Heart left ventricle (tissue), 16 donors: ENCODE results near the gene ZBTB6. TPM values are rescaled to one million over a fixed set of nuclear protein-coding genes. Genes with fewer than 3 reads are reported as not detected.
A peak's percentile ranks its signal among the peaks of the same experiment; 100 is the strongest.

Experiments used
- ATAC-seq, 4 donors: fragments of 200-7000 bp; cut with Tn5 transposase; one replicate each; pipeline ENCODE4 v1.9.1; 2020 to 2022; ENCODE audit warnings: moderate library complexity in 4 of 4, mild to moderate bottlenecking in 3 of 4, moderate number of reproducible peaks in 1 of 4
- DNase-seq, 5 donors: peaks; one replicate each; pipeline ENCODE4 v3.0.0-alpha.2; 2020
- H3K27ac ChIP-seq, 12 donors: fragments of 200-600 bp; sonication (generic) in 4 of 12; one replicate each; pipeline versions ENCODE4 v1.5.0 to v1.8.0; 2016 to 2022; ENCODE audit warnings: mild to moderate bottlenecking in 2 of 12
- H3K27me3 ChIP-seq, 9 donors: fragments of 200-600 bp; sonication (generic) in 2 of 9; one replicate each; pipeline versions ENCODE4 v1.5.1 to v1.8.0; 2016 to 2022; ENCODE audit warnings: mild to moderate bottlenecking in 3 of 9
- H3K36me3 ChIP-seq, 9 donors: fragments of 200-600 bp; sonication (generic) in 2 of 9; one replicate each; pipeline versions ENCODE4 v1.5.0 to v1.8.0; 2018 to 2022; ENCODE audit warnings: mild to moderate bottlenecking in 2 of 9
- H3K4me1 ChIP-seq, 12 donors: fragments of 200-600 bp; sonication (generic) in 4 of 12; one replicate each; pipeline versions ENCODE4 v1.5.0 to v1.8.0; 2016 to 2022; ENCODE audit warnings: mild to moderate bottlenecking in 3 of 12
- H3K4me3 ChIP-seq, 12 donors: fragments of 200-600 bp; sonication (generic) in 4 of 12; one replicate each; pipeline versions ENCODE4 v1.5.0 to v1.8.0; 2017 to 2022; ENCODE audit warnings: mild to moderate bottlenecking in 9 of 12, moderate library complexity in 4 of 12
- H3K9me3 ChIP-seq, 12 donors: fragments of 200-600 bp; sonication (generic) in 4 of 12; one replicate each; pipeline versions ENCODE4 v1.5.0 to v1.8.0; 2016 to 2022; ENCODE audit warnings: mild to moderate bottlenecking in 1 of 12
- POLR2A ChIP-seq, 2 donors: fragments of 450-650 bp; IDR thresholded peaks; one replicate each; pipeline ENCODE4 v1.6.1; 2017; ENCODE audit warnings: antibody characterized with exemption in 2 of 2, mild to moderate bottlenecking in 2 of 2, moderate library complexity in 2 of 2
- WGBS, 4 donors: extraction: QIAGEN DNeasy Blood & Tissue Kit in 2 of 4; methylation state at CpG; one replicate each; pipeline versions ENCODE4 v1.1.5 to v1.1.7; 2013 to 2018; 5-methylcytosine and 5-hydroxymethylcytosine counted together
- intact Hi-C, 10 donors: fragments of 100-400 bp; cut with DNase I; formaldehyde crosslinking; loops; one replicate each; pipeline versions ENCODE4 v1.11.1 to v1.14.2; 2022
- polyA plus RNA-seq, 2 donors: library from polyadenylated mRNA; stranded (reverse); fragments of 200-250 nt; gene quantifications; one replicate each; pipeline ENCODE4 v1.2.3, GENCODE V29; 2013
- total RNA-seq, 9 donors: library from RNA; depleted of rRNA in 2 of 9; stranded (reverse); fragments of >200 nt in 2 of 9; fragmentation: NEBNext Ultra II Directional in 3 of 9; extraction: Animal tissue kit (Norgen Biotek cat#: 25700) in 3 of 9; gene quantifications; one replicate each; pipeline versions ENCODE4 v1.1.0 to v1.2.4, GENCODE V29; 2016 to 2023
- TF ChIP-seq, protein P1 (sequence below), 12 donors: fragments of 200-600 bp; sonication (generic) in 4 of 12; IDR thresholded peaks; one replicate each; pipeline versions ENCODE4 v1.5.0 to v1.8.0; 2018 to 2022; ENCODE audit warnings: antibody characterized with exemption in 12 of 12, mild to moderate bottlenecking in 5 of 12
- donor health status: ischemic (EF 13 %, LVEDD 7.1; RV severe dilation, severe dysfunction).
- donor health status: healthy with polysubstance abuse.
- donor health status: DM: no; HTN: yes; CAD: no.
- donor health status: DM: no; HTN: no; CAD: no.
- donor health status: ischemic (EF 25% LVEDD 6.9; RV normal size, moderate dysfunction).
- donor health status: ischemic (EF 25% LVEDD 5.7; RV mildly dilated, moderate dysfunction).
- donor health status: healthy.
- donor health status: DM: yes; HTN: yes; CAD: no.
- donor health status: ischemic (EF 35%, LVEDD 5.7; RV mildly dilated, moderate dysfunction).
- donor health status: nonischemic (EF 11% LVEDD 7.7; RV severe dilation, severe dysfunction).
- donor health status: DM: yes; HTN: yes; CAD: no.
- donor health status: PGD.
- donor health status: ischemic (EF 29% LVEDD 5.4; RV normal size, mild dysfunction).
- donor health status: nonischemic (EF 23%, LVEDD 6.1; RV moderate dilation, normal function).

Gene ZBTB6
- total and polyA plus RNA-seq, 11 donors = 2.0 to 8.1 (median 5.9) TPM

DNA sequence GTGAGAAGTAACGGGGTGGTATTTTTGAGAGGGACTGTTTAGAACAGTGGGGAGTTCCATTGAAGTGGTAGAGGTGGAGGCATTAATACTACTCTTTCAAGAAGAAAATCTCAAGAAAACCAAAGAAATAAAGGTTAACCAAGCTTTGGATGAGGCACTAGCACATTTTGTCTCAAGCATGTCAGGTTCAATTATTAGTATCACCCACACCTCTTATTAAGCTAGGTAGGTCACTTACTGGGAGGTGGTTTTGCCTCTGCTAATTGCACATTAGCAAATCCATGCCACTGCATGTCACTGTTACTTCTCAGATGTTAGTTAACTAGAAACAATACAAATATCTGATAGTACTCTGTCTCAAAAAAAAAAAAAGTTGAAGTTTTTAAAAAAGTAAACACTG lies 37.9 kb upstream of the ZBTB6 start:
- TF ChIP-seq POLR2A (IDR thresholded peaks at IDR 0.05) = no peak
- TF ChIP-seq, protein P1, sequence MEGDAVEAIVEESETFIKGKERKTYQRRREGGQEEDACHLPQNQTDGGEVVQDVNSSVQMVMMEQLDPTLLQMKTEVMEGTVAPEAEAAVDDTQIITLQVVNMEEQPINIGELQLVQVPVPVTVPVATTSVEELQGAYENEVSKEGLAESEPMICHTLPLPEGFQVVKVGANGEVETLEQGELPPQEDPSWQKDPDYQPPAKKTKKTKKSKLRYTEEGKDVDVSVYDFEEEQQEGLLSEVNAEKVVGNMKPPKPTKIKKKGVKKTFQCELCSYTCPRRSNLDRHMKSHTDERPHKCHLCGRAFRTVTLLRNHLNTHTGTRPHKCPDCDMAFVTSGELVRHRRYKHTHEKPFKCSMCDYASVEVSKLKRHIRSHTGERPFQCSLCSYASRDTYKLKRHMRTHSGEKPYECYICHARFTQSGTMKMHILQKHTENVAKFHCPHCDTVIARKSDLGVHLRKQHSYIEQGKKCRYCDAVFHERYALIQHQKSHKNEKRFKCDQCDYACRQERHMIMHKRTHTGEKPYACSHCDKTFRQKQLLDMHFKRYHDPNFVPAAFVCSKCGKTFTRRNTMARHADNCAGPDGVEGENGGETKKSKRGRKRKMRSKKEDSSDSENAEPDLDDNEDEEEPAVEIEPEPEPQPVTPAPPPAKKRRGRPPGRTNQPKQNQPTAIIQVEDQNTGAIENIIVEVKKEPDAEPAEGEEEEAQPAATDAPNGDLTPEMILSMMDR (IDR thresholded peaks at IDR 0.05) = no peak
- H3K4me1 ChIP-seq = peaks cover 0 to 57% (median 32%) of the 10 kb centered on the region in 12 donors
- H3K4me3 ChIP-seq = no peak overlapping the region
- no peaks in the 10 kb centered on the region for H3K27me3 ChIP-seq
- ATAC-seq (no peak), DNase-seq (no peak)
- H3K36me3 ChIP-seq = peaks cover 0 to 2% (median 0%) of the 10 kb centered on the region in 9 donors
- H3K27ac ChIP-seq = no peak overlapping the region
- H3K9me3 ChIP-seq = no peaks in the 10 kb centered on the region
- intact Hi-C loops = no loop called here
- 93 to 100% (median 97%) methylated on average over 1 of the region's 1 CpG for WGBS, 4 donors

- no peaks in the 10 kb centered on the region for H3K9me3 ChIP-seq
- H3K27ac ChIP-seq = no peak overlapping the region
- no peak for DNase-seq
- TF ChIP-seq, protein P1 (IDR thresholded peaks at IDR 0.05) = no peak
- TF ChIP-seq POLR2A (IDR thresholded peaks at IDR 0.05) = no peak
- peaks cover 0 to 3% (median 0%) of the 10 kb centered on the region in 9 donors for H3K36me3 ChIP-seq
- H3K27me3 ChIP-seq = no peaks in the 10 kb centered on the region
- peak in 1 of 4 donors; percentile 19 for ATAC-seq
- no peak overlapping the region for H3K4me3 ChIP-seq
- peaks cover 0 to 65% (median 38%) of the 10 kb centered on the region in 12 donors for H3K4me1 ChIP-seq
- 89 to 94% (median 90%) methylated on average over 3 of the region's 3 CpGs for WGBS, 4 donors
- intact Hi-C loops = no loop called here
These were observed 37.1 kb upstream of the ZBTB6 start for GRCh38 chr9:122950263-122950662.

- intact Hi-C loops = loop anchor here in 1 of 10 donors (5.0 kb wide), 1 partner anchor 37 kb away; the partner anchor contains the start of gene ZBTB6
- H3K27ac ChIP-seq = no peak overlapping the region
- no peak for DNase-seq
- TF ChIP-seq, protein P1 (IDR thresholded peaks at IDR 0.05) = no peak
- TF ChIP-seq POLR2A (IDR thresholded peaks at IDR 0.05) = no peak
- peaks cover 0 to 62% (median 38%) of the 10 kb centered on the region in 12 donors for H3K4me1 ChIP-seq
- H3K36me3 ChIP-seq = peaks cover 0 to 5% (median 0%) of the 10 kb centered on the region in 9 donors
- H3K9me3 ChIP-seq = no peaks in the 10 kb centered on the region
- H3K27me3 ChIP-seq = no peaks in the 10 kb centered on the region
- WGBS, 4 donors = 89 to 99% (median 91%) methylated on average over 1 of the region's 1 CpG
- no peak overlapping the region for H3K4me3 ChIP-seq
- ATAC-seq = no peak
These were observed 36.6 kb upstream of the ZBTB6 start for GRCh38 chr9:122949696-122950095.

DNA sequence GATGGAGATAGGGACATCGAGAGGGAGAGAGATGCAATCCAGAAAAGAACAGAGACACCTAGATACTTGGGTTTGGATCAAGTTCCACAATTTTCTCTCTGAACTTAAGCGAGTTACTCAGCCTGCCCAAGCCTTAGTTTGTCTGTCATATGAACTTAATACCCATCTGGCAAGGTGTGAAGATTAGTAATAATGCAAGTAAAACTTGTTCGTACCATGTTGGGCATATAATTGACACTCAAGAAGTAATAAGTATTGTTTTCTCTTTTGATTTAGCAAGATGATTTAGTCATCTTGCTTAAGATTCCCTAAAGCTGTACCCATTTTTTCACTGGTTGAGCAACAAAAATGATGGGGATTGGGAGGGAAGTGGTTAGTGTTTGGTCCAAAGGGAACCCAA lies 35.2 kb upstream of the ZBTB6 start:
- no peaks in the 10 kb centered on the region for H3K27me3 ChIP-seq
- peak overlapping the region in 4 of 12 donors; percentile 6 to 41 (median 30) for H3K27ac ChIP-seq
- WGBS, 4 donors = 85 to 95% (median 93%) methylated on average over 3 of the region's 3 CpGs
- TF ChIP-seq POLR2A (IDR thresholded peaks at IDR 0.05) = no peak
- TF ChIP-seq, protein P1 (IDR thresholded peaks at IDR 0.05) = no peak
- intact Hi-C loops = loop anchor here in 1 of 10 donors (5.0 kb wide), 1 partner anchor 36 kb away; the partner anchor contains the start of gene ZBTB6
- peaks cover 0 to 6% (median 0%) of the 10 kb centered on the region in 9 donors for H3K36me3 ChIP-seq
- no peak overlapping the region for H3K4me3 ChIP-seq
- ATAC-seq (no peak), DNase-seq (no peak)
- H3K4me1 ChIP-seq = peaks cover 0 to 51% (median 29%) of the 10 kb centered on the region in 12 donors
- H3K9me3 ChIP-seq = no peaks in the 10 kb centered on the region
